Fibroblast of villous mesenchyme (primary cell): ENCODE measurements around the gene CRELD2. TPM values are rescaled to one million over a fixed set of nuclear protein-coding genes. Genes with fewer than 3 reads are reported as not detected.
A peak's percentile ranks its signal among the peaks of the same experiment; 100 is the strongest.

ENCODE experiments used
- DNase-seq: peaks from one replicate; pipeline ENCODE4 v3.0.0-alpha.2; 2010; ENCODE audit warnings: low read depth
- H3K4me3 ChIP-seq: 2 replicates; pipeline ENCODE4 v1.5.1; 2011; ENCODE audit warnings: low read depth, mild to moderate bottlenecking, low read length
- CTCF ChIP-seq: IDR thresholded peaks from 2 replicates; pipeline ENCODE4 v1.5.1; 2012; ENCODE audit warnings: low read depth, mild to moderate bottlenecking, low read length; ENCODE audit not compliant: insufficient read depth
- total RNA-seq: library from RNA; depleted of rRNA; stranded (reverse); fragments of >200 nt; gene quantifications from 2 replicates; pipeline ENCODE4 v1.2.3, GENCODE V29; 2012

Gene CRELD2
- total RNA-seq, 1 donor, result 53.1 TPM

DNA sequence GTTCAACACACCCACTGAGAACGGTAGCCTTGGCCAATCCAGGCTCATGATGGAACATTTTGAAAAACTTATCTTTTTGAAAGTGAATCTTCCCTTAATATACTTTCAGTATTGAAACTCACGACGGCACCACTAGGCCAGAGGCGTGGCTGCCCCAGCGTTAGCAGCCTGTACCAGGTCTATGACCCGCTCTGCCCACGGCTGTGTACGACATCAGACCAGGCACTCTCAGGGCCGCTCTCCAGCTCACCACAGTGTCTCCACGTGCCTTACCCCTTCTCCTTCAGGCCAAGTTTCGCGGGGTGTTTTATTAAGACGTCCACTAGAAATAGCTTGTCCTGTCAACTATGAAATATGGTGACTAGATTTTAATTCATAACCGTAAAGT, 31.4 kb upstream of the CRELD2 start:
- no peak overlapping the region for H3K4me3 ChIP-seq
- TF ChIP-seq CTCF, result no peak
- no peak for DNase-seq

- H3K4me3 ChIP-seq, result no peak overlapping the region
- no peak for DNase-seq
- TF ChIP-seq CTCF, result no peak
These were observed 30.7 kb upstream of the CRELD2 start for GRCh38 chr22:49887702-49888101.

- no peak for DNase-seq
- H3K4me3 ChIP-seq, result no peak overlapping the region
- no peak for TF ChIP-seq CTCF
These were observed 29.4 kb upstream of the CRELD2 start for GRCh38 chr22:49889071-49889470.

DNA sequence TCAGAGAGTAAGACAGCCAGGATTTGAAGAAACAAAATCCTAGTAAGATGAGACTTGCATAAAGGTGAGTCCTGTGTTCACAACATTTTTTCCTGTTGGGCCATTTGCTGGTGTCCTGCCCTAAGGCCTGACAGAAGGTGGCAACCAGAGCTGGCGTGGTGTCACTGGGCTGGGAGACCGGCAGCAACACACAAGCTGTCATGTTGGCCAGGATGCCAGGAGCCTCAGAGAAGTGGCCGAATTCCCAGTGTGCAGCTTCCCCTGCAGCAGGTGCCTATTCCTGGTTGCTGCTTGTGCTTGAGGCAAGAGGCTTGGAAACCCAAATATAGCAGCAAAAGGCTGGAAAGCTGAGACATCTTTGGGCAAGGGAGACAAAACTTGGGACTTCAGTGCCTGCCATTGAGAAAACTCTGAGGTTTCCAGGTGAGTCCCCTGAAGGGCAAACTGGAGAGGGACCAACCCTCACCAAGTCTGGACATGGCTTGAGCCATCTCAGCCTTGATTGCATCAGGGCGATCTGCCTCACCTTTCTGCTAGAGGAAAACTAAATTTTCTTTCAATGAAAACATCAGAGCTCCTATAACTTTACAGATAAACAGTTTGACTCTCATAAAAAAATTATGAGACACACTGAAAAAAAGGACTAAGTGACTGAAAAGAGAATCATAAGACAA, 26.1 kb upstream of the CRELD2 start:
- no peak for TF ChIP-seq CTCF
- DNase-seq, result no peak
- H3K4me3 ChIP-seq, result no peak overlapping the region

DNA sequence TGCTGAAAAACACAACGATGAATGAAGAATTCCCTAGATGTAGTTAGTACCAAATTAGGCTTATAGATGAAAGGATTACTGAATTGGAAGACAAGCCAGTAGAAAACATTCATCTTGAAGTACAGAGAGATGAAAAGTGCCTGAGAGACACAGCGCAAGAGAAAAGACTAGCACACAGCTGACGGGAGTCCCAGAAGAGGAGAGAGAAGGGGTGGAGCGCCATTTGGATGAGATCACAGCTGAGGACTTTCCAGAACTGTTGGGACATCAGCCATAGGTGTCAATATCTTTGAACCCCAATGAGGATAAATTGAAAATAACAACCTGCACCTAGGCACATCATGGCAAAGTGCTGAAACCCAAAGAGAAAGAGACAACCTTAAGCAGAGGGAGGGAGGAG, 25.4 kb upstream of the CRELD2 start:
- no peak overlapping the region for H3K4me3 ChIP-seq
- TF ChIP-seq CTCF, result no peak
- no peak for DNase-seq

GRCh38 chr22:49894322-49895054, 23.9 kb upstream of the CRELD2 start:
- no peak overlapping the region for H3K4me3 ChIP-seq
- peak; percentile 3 for DNase-seq
- no peak for TF ChIP-seq CTCF

GRCh38 chr22:49896201-49896600, 22.2 kb upstream of the CRELD2 start:
- H3K4me3 ChIP-seq, result no peak overlapping the region
- DNase-seq, result no peak
- no peak for TF ChIP-seq CTCF
